Astrocyte (in vitro differentiated cells and primary cell): ENCODE measurements around the gene ALOXE3. TPM values are rescaled to one million over a fixed set of nuclear protein-coding genes. Genes with fewer than 3 reads are reported as not detected.

Source experiments
- DNase-seq: peaks from one replicate; pipeline ENCODE4 v3.0.0-alpha.2; 2010; ENCODE audit warnings: low read depth
- FAIRE-seq: peaks from 2 replicates; lab custom pipeline; 2011; peaks lifted over from hg19 to GRCh38; lab: Jason Lieb, UNC
- H2AFZ ChIP-seq: 2 replicates; pipeline ENCODE4 v1.6.0; 2012; ENCODE audit warnings: low read depth, low read length, inconsistent platforms
- H3K27ac ChIP-seq: 2 replicates; pipeline ENCODE4 v1.5.1; 2011; ENCODE audit warnings: low read depth, low read length, inconsistent platforms
- H3K27me3 ChIP-seq: 2 replicates; pipeline ENCODE4 v1.6.0; 2011; ENCODE audit warnings: low read length, inconsistent platforms; ENCODE audit not compliant: insufficient read depth
- H3K36me3 ChIP-seq: 2 replicates; pipeline ENCODE4 v1.5.1; 2011; ENCODE audit warnings: low read length, inconsistent platforms; ENCODE audit not compliant: insufficient read depth
- H3K4me1 ChIP-seq: 2 replicates; pipeline ENCODE4 v1.5.1; 2011; ENCODE audit warnings: low read length, inconsistent platforms; ENCODE audit not compliant: insufficient read depth
- H3K4me2 ChIP-seq: 2 replicates; pipeline ENCODE4 v1.6.0; 2012; ENCODE audit warnings: low read length, inconsistent platforms
- H3K4me3 ChIP-seq: 2 replicates; pipeline ENCODE4 v1.5.1; 2011; ENCODE audit warnings: low read depth, mild to moderate bottlenecking, low read length, inconsistent platforms; ENCODE audit not compliant: insufficient read depth
- H3K79me2 ChIP-seq: 2 replicates; pipeline ENCODE4 v1.6.0; 2012; ENCODE audit warnings: mild to moderate bottlenecking, low read length, inconsistent platforms; ENCODE audit not compliant: insufficient read depth
- H3K9ac ChIP-seq: 2 replicates; pipeline ENCODE4 v1.6.0; 2012; ENCODE audit warnings: mild to moderate bottlenecking, low read length, inconsistent platforms
- H3K9me3 ChIP-seq: 2 replicates; pipeline ENCODE4 v1.5.1; 2012; ENCODE audit warnings: low read depth, mild to moderate bottlenecking, low read length, inconsistent platforms; ENCODE audit not compliant: insufficient read depth
- H4K20me1 ChIP-seq: 2 replicates; pipeline ENCODE4 v1.6.0; 2012; ENCODE audit warnings: low read length, inconsistent platforms; ENCODE audit not compliant: insufficient read depth
- H3K27ac Mint-ChIP-seq: one replicate; pipeline ENCODE4 v1.8.0; 2021; ENCODE audit warnings: mild to moderate bottlenecking, mixed read lengths; ENCODE audit not compliant: unreplicated experiment
- H3K27me3 Mint-ChIP-seq: one replicate; pipeline ENCODE4 v1.8.0; 2021; ENCODE audit warnings: low read depth, mixed read lengths; ENCODE audit not compliant: unreplicated experiment
- H3K36me3 Mint-ChIP-seq: one replicate; pipeline ENCODE4 v1.8.0; 2021; ENCODE audit warnings: low read depth, mixed read lengths; ENCODE audit not compliant: unreplicated experiment
- H3K4me1 Mint-ChIP-seq: one replicate; pipeline ENCODE4 v1.8.0; 2021; ENCODE audit warnings: low read depth, mixed read lengths; ENCODE audit not compliant: unreplicated experiment
- H3K4me3 Mint-ChIP-seq: one replicate; pipeline ENCODE4 v1.8.0; 2021; ENCODE audit warnings: mild to moderate bottlenecking, moderate library complexity, mixed read lengths; ENCODE audit not compliant: unreplicated experiment
- H3K9me3 Mint-ChIP-seq: one replicate; pipeline ENCODE4 v1.8.0; 2021; ENCODE audit warnings: mild to moderate bottlenecking, mixed read lengths; ENCODE audit not compliant: unreplicated experiment
- EZH2 ChIP-seq: IDR thresholded peaks from 2 replicates; pipeline ENCODE4 v1.6.1; 2012; ENCODE audit warnings: mild to moderate bottlenecking, low read length, inconsistent platforms; ENCODE audit not compliant: insufficient read depth
- total RNA-seq: library from RNA; stranded (reverse); gene quantifications from 2 replicates; pipeline ENCODE4 v1.2.1, GENCODE V29; 2021
- TF ChIP-seq, protein P1 (sequence below): IDR thresholded peaks from 2 replicates; pipeline ENCODE4 v1.5.1; 2011; ENCODE audit warnings: low read depth, mild to moderate bottlenecking, inconsistent platforms, low read length, moderate library complexity; ENCODE audit not compliant: insufficient read depth

ALOXE3 gene
- total RNA-seq, 1 donor from 2014 or later: 0.82 TPM

DNA sequence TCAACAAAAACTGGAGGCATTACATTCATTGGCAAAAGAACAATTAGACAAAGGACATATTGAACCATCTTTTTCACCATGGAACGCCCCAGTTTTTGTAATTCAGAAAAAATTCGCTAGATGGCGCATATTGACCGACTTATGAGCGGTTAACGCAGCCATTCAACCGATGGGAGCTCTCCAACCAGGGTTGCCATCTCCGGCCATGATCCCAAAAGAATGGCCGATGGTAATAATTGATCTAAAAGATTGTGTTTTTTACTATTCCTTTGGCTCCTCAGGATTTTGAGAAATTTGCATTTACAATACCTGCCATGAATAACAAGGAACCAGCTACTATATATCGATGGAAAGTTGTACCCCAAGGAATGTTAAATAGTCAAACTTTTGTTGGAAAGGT lies 58.0 kb downstream of the ALOXE3 start:
- H3K36me3 ChIP-seq: no peaks in the 10 kb centered on the region
- Mint-ChIP-seq H3K27ac (no peak overlapping the region), H3K9me3 (no peaks in the 10 kb centered on the region), H3K36me3 (no peaks in the 10 kb centered on the region), H3K27me3 (peaks cover 61% of the 10 kb centered on the region), H3K4me3 (no peak overlapping the region), H3K4me1 (peaks cover 11% of the 10 kb centered on the region)
- no peaks in the 10 kb centered on the region for H4K20me1 ChIP-seq
- no peak overlapping the region for H2AFZ ChIP-seq
- FAIRE-seq (peak; percentile 45), DNase-seq (peak; percentile 25)
- TF ChIP-seq EZH2: no peak
- TF ChIP-seq, protein P1, sequence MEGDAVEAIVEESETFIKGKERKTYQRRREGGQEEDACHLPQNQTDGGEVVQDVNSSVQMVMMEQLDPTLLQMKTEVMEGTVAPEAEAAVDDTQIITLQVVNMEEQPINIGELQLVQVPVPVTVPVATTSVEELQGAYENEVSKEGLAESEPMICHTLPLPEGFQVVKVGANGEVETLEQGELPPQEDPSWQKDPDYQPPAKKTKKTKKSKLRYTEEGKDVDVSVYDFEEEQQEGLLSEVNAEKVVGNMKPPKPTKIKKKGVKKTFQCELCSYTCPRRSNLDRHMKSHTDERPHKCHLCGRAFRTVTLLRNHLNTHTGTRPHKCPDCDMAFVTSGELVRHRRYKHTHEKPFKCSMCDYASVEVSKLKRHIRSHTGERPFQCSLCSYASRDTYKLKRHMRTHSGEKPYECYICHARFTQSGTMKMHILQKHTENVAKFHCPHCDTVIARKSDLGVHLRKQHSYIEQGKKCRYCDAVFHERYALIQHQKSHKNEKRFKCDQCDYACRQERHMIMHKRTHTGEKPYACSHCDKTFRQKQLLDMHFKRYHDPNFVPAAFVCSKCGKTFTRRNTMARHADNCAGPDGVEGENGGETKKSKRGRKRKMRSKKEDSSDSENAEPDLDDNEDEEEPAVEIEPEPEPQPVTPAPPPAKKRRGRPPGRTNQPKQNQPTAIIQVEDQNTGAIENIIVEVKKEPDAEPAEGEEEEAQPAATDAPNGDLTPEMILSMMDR: peak; percentile 74
- H3K27ac ChIP-seq: no peak overlapping the region
- peaks cover 62% of the 10 kb centered on the region for H3K27me3 ChIP-seq
- H3K9ac ChIP-seq: no peak overlapping the region
- H3K4me3 ChIP-seq: no peak overlapping the region
- no peaks in the 10 kb centered on the region for H3K9me3 ChIP-seq
- peaks cover 9% of the 10 kb centered on the region for H3K4me1 ChIP-seq
- H3K4me2 ChIP-seq: no peak overlapping the region
- H3K79me2 ChIP-seq: no peaks in the 10 kb centered on the region

DNA sequence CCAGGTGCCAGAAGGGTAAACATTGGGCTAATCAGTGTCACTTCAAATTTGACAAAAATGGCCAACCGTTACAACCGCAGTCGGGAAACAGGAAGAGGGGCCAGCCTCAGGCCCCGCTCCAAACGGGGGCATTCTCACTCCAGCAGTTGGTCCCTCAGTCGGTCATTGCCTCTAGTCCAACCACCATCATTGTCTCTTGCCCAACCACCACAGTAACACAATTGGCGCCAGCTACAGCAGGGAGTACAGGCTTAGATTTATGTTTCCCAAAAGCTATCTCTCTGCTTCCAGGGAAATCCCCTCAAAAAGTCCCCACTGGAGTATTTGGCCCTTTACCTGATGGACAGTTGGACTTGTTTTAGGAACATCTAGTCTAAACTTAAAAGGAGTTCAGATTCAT lies 59.2 kb downstream of the ALOXE3 start:
- H3K9me3 Mint-ChIP-seq: no peaks in the 10 kb centered on the region
- peaks cover 11% of the 10 kb centered on the region for H3K4me1 Mint-ChIP-seq
- FAIRE-seq: no peak

DNA sequence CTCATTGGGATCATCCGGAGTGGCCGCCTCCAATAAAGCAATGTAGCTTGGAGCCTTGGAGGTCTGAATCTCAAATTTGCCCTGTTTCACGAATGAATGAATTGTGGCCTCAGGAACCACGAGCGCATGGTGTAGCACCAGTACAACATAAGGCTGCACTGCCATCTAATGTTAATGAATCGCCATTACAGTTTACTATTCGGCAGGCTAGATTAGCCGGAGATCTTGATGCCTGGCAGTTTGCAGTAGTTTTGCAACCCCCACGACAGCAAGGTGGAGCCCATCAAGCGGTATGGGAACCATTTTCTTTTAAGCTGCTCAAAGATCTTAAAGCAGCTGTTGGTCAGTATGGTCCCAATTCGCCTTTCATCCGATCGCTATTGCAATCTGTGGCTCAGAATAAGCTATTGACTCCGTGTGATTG lies 60.6 kb downstream of the ALOXE3 start:
- FAIRE-seq: peak; percentile 89

More for the DNA sequence above, 59.2 kb downstream of the ALOXE3 start:
- TF ChIP-seq, protein P1: no peak
- TF ChIP-seq EZH2: no peak
- DNase-seq: no peak
- Mint-ChIP-seq H3K27me3 (peaks cover 57% of the 10 kb centered on the region), H3K27ac (no peak overlapping the region), H3K36me3 (no peaks in the 10 kb centered on the region), H3K4me3 (no peak overlapping the region)
- Histone ChIP-seq H3K27me3 (peaks cover 55% of the 10 kb centered on the region), H3K79me2 (no peaks in the 10 kb centered on the region), H3K4me1 (peaks cover 9% of the 10 kb centered on the region), H2AFZ (no peak overlapping the region), H3K27ac (no peak overlapping the region), H4K20me1 (no peaks in the 10 kb centered on the region), H3K36me3 (no peaks in the 10 kb centered on the region), H3K9ac (no peak overlapping the region), H3K4me2 (no peak overlapping the region), H3K4me3 (no peak overlapping the region), H3K9me3 (no peaks in the 10 kb centered on the region)

More for the DNA sequence above, 60.6 kb downstream of the ALOXE3 start:
- Mint-ChIP-seq H3K4me1 (peaks cover 11% of the 10 kb centered on the region), H3K9me3 (peaks cover 2% of the 10 kb centered on the region), H3K27me3 (peaks cover 49% of the 10 kb centered on the region), H3K36me3 (no peaks in the 10 kb centered on the region), H3K27ac (no peak overlapping the region), H3K4me3 (no peak overlapping the region)
- Histone ChIP-seq H4K20me1 (no peaks in the 10 kb centered on the region), H3K9me3 (no peaks in the 10 kb centered on the region), H3K4me2 (peak overlapping the region; percentile 13), H2AFZ (no peak overlapping the region), H3K9ac (no peak overlapping the region), H3K36me3 (no peaks in the 10 kb centered on the region), H3K27me3 (peaks cover 44% of the 10 kb centered on the region), H3K4me3 (no peak overlapping the region), H3K79me2 (no peaks in the 10 kb centered on the region), H3K27ac (no peak overlapping the region), H3K4me1 (peaks cover 9% of the 10 kb centered on the region)
- TF ChIP-seq, protein P1: peak; percentile 84
- TF ChIP-seq EZH2: no peak
- DNase-seq: peak; percentile 53
